ENCODE results near the gene INO80B. TPM values are rescaled to one million over a fixed set of nuclear protein-coding genes. Genes with fewer than 3 reads are reported as not detected.

Gene INO80B
- total and polyA plus RNA-seq, 2 of the 8 experiments (the other 6 are each of a cell fraction or from before 2014, with no cell fraction given) = 3.9 to 18.5 TPM

- TF ChIP-seq CHD7 (IDR thresholded peaks at IDR 0.05; ENCODE audit: insufficient replicate concordance, low read length) = no peak
- no peak for TF ChIP-seq CTBP2 (IDR thresholded peaks at IDR 0.05; ENCODE audit: borderline replicate concordance, insufficient read depth, insufficient read length, low read length)
These were observed 48.9 kb upstream of the INO80B start (continued) for GRCh38 chr2:74406035-74406434.
